ES-I3 (cell line): ENCODE data around the gene TAMALIN.

ENCODE experiments used
- H3K36me3 ChIP-seq: 2 replicates; pipeline ENCODE4 v1.6.1; 2013; ENCODE audit warnings: mild to moderate bottlenecking, low read length, control low read depth, moderate library complexity; ENCODE audit not compliant: insufficient read depth
- H3K4me1 ChIP-seq: 2 replicates; pipeline ENCODE4 v1.6.1; 2013; ENCODE audit warnings: mild to moderate bottlenecking, control low read depth, low read length; ENCODE audit not compliant: insufficient read depth
- H3K9ac ChIP-seq: 2 replicates; pipeline ENCODE4 v1.6.1; 2013; ENCODE audit warnings: low read depth, mild to moderate bottlenecking, low read length, moderate library complexity
- H3K9me3 ChIP-seq: 2 replicates; pipeline ENCODE4 v1.6.1; 2013; ENCODE audit warnings: mild to moderate bottlenecking, low read length, moderate library complexity; ENCODE audit not compliant: control insufficient read depth, insufficient read depth

TAMALIN gene

DNA sequence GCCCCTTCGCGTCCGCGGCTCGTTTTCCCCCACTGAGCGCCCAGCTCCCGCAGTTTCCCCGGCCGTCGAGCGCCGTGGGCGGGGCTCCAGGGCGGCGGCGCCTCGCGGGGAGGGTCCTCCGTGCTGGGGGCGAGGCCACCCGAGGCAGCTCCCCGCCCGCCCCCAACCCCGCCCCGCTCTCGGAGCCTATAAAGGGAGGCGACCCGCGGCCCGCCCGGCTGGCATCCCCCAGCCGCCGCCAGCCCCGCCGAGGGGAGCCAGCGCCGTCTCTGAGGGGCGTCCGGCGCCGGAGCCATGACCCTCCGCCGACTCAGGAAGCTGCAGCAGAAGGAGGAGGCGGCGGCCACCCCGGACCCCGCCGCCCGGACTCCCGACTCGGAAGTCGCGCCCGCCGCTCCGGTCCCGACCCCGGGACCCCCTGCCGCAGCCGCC lies at the start of gene TAMALIN:
TAMALIN (plus strand) TSS at position 221 of the 432 bp plus-strand sequence; CDS start at position 295, 74 bp downstream.
- Histone ChIP-seq H3K9me3 (no peaks in the 10 kb centered on the region), H3K36me3 (no peaks in the 10 kb centered on the region), H3K4me1 (peaks cover 30% of the 10 kb centered on the region), H3K9ac (peak within 1 kb of the TSS; percentile 60; the same call in 1 of the 2 replicates)

DNA sequence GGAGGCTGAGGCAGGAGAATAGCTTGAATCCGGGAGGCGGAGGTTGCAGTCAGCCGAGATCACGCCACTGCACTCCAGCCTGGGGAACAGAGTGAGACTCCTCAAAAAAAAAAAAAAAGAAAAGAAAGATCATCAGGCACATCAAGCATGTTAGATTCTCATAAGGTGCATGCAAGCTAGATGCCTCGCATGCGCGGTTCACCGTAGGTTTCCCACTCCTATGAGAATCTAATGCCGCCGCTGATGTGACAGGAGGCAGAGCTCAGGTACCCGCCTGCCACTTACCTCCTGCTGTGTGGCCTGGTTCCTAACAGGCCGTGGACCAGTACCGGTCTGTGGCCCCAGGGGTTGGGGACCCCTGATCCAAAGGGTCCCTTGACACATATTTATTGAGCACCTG lies 48.2 kb upstream of the TAMALIN start:
- Histone ChIP-seq H3K4me1 (no peaks in the 10 kb centered on the region), H3K36me3 (no peaks in the 10 kb centered on the region), H3K9ac (no peak overlapping the region), H3K9me3 (no peaks in the 10 kb centered on the region)

DNA sequence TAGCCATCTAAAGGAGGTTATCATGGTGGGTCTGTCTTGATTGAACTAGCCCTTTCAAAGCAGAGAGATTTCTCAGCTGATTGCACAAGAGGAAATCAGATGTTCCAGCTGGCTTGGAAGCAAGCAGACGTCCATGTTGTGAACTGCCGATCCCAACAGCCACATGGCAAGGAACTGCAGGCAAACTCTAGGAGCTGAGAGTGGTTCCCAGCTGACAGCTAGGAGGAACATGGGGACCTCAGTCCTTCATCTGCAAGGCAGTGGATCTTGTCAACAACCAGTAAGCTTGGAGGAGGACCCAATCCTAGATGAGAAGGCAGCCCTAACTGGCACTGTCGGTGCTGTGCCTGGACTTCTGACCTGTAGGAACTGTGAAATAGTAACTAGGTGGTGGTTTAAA lies 47.5 kb upstream of the TAMALIN start:
- H3K9me3 ChIP-seq: no peaks in the 10 kb centered on the region
- H3K4me1 ChIP-seq: no peaks in the 10 kb centered on the region
- H3K9ac ChIP-seq: no peak overlapping the region
- H3K36me3 ChIP-seq: no peaks in the 10 kb centered on the region

DNA sequence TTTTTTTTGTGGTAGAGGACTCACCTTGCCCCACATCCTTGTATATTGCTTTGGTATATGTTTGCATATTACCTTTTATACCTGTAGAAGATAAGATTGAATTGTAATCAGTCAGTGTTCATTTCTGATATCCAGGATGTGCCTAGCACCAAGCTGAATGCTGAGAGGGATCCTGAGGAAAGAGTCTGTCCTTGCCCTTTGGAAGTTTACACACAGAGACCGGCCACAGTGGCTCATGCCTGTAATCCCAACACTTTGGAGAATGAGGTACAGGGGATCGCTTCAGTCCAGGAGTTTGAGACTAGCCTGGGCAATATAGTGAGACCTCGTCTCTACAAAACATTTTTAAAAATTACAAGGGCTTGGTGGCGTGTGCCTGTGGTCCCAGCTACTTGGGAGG lies 46.8 kb upstream of the TAMALIN start:
- H3K36me3 ChIP-seq: no peaks in the 10 kb centered on the region

DNA sequence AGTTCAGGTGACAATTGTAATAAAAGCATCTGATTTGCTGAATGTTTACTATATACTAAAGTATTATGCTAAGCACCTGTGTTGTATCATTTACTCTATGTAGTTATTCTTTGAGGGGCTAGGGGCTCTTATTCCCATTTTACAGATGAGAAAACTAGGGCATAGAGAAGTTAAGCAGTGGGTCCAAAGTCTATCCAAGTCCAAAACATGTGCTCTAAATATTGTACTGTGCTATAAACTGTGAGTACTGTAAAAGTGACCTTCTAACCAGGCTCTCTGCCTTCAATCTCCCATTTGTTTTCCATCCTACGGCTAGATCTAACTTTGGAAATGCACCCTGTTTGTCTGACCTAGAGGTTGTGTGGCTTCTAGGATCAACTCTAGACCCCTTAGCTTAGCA lies 46.3 kb upstream of the TAMALIN start:
- H3K9ac ChIP-seq: no peak overlapping the region
- H3K36me3 ChIP-seq: no peaks in the 10 kb centered on the region
- no peaks in the 10 kb centered on the region for H3K9me3 ChIP-seq
- H3K4me1 ChIP-seq: no peaks in the 10 kb centered on the region

More for the DNA sequence above, 46.8 kb upstream of the TAMALIN start:
- Histone ChIP-seq H3K4me1 (no peaks in the 10 kb centered on the region), H3K9ac (no peak overlapping the region), H3K9me3 (no peaks in the 10 kb centered on the region)

DNA sequence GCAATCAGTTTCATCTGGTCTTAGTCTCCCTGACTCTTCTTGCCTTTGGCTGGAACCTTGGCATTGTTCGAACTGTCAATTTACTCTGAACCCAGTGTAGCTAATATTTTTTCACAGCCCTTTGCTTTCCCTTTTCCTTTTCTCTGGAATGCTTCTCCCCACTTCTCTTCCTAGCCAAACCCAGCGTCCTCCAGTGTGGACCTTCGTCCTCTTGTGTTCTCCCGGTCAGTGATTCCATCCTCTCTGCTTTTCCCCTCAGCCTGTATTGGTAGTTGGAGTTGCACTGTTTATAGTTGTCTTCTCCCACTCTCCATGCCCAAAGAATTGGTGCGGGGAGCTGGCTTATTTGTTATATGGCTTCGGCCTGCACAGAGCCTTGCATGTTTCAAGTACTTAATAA lies 45.9 kb upstream of the TAMALIN start:
- H3K4me1 ChIP-seq: no peaks in the 10 kb centered on the region
- no peaks in the 10 kb centered on the region for H3K9me3 ChIP-seq
- H3K9ac ChIP-seq: no peak overlapping the region
- H3K36me3 ChIP-seq: no peaks in the 10 kb centered on the region

DNA sequence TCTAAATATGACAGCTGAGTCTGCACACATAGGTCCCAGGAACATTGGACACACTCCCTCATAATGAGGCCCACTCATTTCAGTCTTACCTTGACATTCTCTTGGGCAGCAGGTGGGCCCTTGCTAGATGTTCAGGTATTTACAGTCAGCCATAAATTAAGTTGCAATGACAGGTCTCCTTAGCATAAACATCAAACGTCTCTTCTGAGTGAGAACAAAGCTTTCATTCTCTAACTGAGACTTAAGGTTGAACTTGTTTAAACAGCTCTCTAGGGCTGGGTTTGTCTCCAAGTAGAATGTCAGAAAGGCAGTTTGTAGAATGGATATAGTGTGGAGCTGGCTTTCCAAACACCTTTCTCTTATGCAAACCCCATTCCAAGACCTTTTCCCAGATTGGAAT lies 44.9 kb upstream of the TAMALIN start:
- Histone ChIP-seq H3K4me1 (no peaks in the 10 kb centered on the region), H3K9ac (no peak overlapping the region), H3K9me3 (no peaks in the 10 kb centered on the region), H3K36me3 (no peaks in the 10 kb centered on the region)

DNA sequence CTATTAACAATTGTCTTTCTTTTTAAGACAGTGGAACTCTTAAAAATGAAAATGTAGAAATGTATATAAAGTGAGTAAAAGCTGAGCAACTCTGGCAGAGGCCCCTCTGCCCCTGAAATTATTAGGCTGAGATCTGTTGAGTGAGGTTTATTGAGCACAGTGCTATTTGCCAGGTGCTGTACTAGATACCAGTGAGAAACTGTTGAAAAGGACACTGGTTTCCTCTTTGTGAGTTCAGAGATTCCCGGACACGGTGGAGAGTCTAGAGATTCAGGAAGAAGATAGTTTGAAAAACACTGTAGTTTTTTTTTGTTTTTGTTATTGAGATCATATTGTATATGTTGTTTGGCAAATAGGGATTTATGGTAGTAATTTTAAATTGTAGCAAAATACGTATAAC lies 44.0 kb upstream of the TAMALIN start:
- Histone ChIP-seq H3K4me1 (no peaks in the 10 kb centered on the region), H3K36me3 (no peaks in the 10 kb centered on the region), H3K9me3 (no peaks in the 10 kb centered on the region), H3K9ac (no peak overlapping the region)

DNA sequence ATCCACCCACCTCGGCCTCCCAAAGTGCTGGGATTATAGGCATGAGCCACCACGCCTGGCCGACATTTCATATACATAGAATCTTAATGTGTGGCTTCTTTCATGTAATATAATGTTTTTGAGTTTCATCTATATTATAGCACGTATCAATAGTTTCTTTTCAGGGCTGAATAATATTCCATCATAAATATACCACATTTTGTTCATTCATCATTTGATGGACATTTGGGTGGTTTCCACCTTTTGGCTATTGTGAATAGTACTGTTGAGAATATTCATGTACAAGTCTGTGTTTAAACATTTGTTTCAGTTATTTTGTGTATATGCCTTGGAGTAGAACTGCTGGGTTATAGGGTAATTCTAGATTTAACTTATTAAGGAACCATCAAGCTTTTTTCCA lies 43.3 kb upstream of the TAMALIN start:
- H3K9ac ChIP-seq: no peak overlapping the region
- no peaks in the 10 kb centered on the region for H3K4me1 ChIP-seq
- no peaks in the 10 kb centered on the region for H3K9me3 ChIP-seq
- no peaks in the 10 kb centered on the region for H3K36me3 ChIP-seq

DNA sequence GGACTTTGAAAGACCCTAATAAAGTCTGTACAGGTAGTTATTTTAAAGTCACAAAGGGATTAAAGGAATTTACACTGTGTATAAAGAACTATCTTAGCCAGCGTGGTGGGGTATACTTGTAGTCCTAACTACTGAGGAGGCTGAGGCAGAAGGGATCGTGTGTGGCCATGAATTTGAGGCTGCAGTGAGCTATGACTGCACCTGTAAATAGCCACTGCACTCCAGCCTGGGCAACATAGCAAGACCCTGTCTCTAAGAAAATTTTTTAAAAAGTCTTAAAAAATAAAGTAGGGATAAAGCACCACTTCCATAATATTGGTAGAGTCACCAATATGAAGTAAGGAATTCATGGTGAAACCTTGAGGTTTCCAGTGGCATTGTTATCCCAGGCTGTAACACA lies 37.1 kb upstream of the TAMALIN start:
- Histone ChIP-seq H3K9me3 (no peaks in the 10 kb centered on the region), H3K9ac (no peak overlapping the region), H3K4me1 (peaks cover 15% of the 10 kb centered on the region), H3K36me3 (no peaks in the 10 kb centered on the region)

DNA sequence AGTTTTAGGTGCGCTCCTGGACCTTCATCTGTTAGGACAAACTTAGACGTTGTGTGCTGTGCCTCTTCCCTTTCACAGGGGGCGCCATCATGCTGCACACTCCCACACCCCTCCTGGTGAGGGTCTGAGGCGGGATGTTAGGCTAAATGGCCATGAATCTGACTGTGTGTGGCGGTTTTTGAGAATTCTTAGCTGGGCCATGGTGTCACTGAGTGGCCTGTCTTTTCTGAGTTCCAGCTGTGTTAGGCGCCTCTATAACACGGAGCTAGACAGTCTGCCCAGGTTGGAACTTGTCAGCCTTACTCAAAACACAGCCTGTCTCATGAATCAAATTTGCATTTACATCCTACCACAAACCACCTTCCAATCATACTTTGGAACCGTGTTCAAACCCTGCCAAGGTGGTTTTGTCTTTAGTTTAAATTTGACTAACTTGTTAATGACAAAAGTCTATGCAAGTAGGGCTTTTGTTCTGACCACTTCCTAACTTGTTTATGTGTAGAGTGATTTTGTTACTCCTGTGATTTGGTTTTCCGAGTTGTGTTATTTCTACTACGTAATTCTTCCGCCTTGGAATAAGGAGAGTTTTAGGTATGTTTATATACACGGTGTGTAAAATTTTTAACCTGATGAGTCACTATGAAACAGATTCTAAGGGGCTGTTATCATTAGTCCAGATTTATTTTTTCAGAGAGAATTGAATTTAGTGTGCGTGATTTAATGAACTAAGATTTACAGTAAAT lies 35.7 kb upstream of the TAMALIN start:
- Histone ChIP-seq H3K4me1 (peaks cover 15% of the 10 kb centered on the region), H3K9ac (no peak overlapping the region), H3K36me3 (no peaks in the 10 kb centered on the region), H3K9me3 (no peaks in the 10 kb centered on the region)

DNA sequence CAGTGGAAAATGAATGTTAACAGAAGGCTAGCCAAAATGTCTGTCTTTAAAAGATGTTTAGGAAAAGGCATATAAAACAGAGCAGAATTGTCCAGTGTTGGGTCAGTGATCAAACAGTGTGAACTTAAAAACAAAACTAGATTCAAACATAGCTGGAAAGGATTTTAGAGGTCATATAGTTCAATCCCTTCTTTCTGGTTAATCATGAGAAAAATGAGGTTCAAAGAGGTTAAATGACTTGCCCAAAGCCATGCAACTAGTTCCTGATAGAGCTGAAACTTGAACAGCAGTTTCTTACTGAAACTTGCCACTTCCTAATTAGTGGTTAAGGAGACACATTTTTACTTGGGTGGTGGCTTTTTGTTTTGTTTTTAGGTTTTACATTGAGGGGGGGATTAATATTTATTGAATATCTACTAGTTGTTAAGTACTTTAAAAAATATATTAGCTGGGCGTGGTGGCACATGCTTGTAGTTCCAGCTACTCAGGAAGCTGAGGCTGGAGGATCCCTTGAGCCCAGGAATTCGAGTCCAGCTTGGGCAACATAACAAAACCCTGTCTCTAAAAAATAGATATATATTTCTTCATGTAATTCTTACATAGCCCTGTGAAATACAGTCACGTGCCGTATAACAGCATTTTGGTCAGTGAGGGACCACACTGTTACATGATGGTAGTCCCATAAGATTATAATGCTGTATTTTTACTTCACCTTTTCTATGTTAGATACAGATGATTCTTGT lies 34.9 kb upstream of the TAMALIN start:
- Histone ChIP-seq H3K36me3 (no peaks in the 10 kb centered on the region), H3K4me1 (peaks cover 15% of the 10 kb centered on the region), H3K9me3 (no peaks in the 10 kb centered on the region), H3K9ac (no peak overlapping the region)

DNA sequence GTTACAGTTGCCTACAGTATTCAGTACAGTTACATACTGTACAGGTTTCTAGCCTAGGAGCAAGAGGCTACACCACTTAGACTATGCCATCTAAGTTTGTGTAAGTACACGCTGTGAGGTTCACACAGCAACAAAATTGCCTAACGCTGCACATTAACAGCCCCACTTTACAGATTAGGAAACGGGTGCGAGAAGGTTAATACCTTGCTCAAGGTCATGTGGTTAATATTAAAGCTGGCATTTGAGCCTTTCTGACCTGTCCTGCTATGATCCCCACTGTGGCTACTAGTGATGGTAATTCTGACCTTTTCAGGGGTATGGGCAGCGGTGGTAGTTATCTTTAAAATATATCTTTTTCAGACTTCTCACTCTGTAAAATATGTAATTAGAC lies 34.3 kb upstream of the TAMALIN start:
- H3K36me3 ChIP-seq: no peaks in the 10 kb centered on the region
- H3K4me1 ChIP-seq: peaks cover 15% of the 10 kb centered on the region
- H3K9ac ChIP-seq: no peak overlapping the region
- no peaks in the 10 kb centered on the region for H3K9me3 ChIP-seq

DNA sequence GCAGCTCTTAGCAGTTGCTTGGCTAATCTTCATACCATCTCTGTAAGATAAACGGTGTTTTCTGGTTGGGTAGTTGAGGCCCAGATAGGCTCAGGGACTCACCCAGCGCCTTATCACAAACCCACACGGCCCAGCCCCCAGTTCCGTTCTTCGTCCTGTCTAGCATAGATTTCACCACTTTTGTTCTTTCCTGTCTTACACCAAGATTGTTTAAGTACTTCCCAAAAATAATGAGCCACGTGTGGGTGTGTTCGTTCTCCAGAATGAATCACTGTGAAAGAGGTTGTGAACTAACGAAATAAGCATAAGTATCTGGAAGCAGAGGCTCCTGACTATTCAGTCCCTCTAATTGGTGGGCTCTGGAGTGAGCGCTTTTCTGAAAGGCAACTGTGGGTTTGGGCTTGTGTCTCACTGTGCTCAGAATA lies 33.9 kb upstream of the TAMALIN start:
- Histone ChIP-seq H3K4me1 (peaks cover 15% of the 10 kb centered on the region), H3K9me3 (no peaks in the 10 kb centered on the region), H3K9ac (no peak overlapping the region), H3K36me3 (no peaks in the 10 kb centered on the region)

DNA sequence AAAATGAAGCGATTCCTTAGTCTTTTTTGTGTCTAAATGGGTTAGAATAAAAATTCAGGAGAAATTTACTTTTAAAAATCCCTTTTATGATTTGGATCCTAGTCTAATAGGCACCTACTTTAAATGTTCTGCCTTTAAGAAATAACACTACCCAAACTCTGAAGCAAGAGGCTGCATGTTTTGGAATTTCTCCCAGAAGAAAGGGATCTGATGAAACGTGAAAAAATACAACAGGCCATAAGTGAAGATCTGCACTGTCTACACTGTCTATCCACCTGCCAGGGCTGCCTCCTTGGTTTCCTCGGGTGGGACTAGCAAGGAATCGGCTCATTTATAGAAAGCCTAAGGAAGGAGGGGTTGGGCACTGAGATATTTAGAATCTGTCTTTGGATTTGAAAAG lies 33.2 kb upstream of the TAMALIN start:
- H3K4me1 ChIP-seq: peaks cover 15% of the 10 kb centered on the region
- H3K9ac ChIP-seq: no peak overlapping the region
- no peaks in the 10 kb centered on the region for H3K9me3 ChIP-seq
- no peaks in the 10 kb centered on the region for H3K36me3 ChIP-seq
